Renal pelvis (tissue), 4 donors: Measurements from ENCODE around the gene GSE1. TPM values are rescaled to one million over a fixed set of nuclear protein-coding genes. Genes with fewer than 3 reads are reported as not detected.

Source experiments
- DNase-seq: peaks from one replicate; pipeline ENCODE4 v3.0.0-alpha.2; 2013
- polyA plus RNA-seq, 3 donors: library from polyadenylated mRNA; unstranded; fragments of 120-200 nt; gene quantifications; one replicate each; pipeline ENCODE4 v1.2.1, GENCODE V29; 2013; ENCODE audit not compliant: insufficient read length in 3 of 3

Gene GSE1
- polyA plus RNA-seq, 3 donors: 66.7 to 81.1 (median 76.1) TPM

- no peak for DNase-seq
These were observed 18.1 kb downstream of the GSE1 start for GRCh38 chr16:85631230-85631629.

DNA sequence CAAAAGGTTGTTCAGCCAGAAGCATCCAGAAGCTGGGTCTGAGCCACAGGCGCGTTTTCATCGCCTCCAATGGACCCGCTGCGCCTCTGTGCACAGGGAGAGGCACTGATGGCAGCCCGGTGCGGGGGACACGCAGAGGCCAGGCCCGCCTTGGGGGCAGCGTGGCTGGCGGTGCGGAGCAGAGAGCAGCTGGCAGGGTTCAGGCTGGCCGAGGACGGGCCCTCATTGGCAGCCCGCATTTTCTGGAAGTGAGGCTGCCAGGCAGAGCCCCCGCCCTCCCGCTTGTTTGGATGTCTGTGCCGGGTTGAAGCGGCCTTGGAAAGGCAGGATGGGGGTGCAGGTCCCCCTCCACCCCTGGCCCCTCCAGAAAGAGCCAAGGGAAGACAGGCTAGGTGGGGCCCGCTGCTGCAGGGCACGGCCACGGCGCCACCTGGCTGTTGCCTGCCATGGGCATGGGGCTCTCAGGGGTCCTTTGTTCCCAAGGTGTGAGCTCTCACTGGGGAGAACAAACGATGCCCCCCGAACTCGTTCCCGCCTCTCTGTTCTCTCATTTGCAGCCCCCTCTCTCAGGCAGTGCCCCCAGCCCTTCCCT is 18.8 kb downstream of the GSE1 start:
- DNase-seq: no peak

DNA sequence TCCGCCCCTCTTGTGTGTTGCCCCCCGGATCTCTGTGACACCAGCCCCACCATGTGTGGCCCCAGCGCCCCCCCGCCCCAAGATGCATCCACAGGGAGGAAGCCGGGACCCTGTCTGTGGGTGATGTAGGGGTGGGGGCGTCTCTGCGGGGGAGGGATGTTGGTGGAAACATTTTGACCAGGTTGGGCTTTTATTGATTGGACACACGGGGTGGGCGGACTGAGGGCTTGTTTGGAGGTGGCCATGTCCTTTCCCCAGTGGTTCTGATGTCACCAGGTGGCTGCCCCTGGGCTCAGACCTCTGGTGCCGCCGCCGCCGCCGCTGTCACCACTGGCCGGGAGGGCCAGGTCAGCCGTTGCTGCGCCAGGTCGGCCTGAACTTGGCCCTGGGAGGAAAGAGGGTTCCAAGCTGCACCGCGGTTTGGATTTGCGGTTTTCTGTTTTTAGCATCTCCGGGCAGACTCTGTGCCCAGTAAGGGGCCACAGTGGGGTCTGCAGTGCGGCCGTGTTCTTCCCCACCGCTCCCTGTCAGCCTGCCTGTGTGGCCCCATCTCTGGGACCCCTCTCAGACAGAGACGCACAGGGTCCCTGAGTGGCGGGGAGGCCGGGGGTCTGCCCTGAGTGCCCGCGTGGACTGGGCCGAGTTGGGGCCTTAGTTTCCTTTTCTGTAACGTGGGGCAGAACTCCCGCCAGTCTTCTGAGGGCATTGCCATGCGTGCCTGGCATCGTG is 19.8 kb downstream of the GSE1 start:
- DNase-seq: no peak

- DNase-seq: no peak
These were observed 20.3 kb downstream of the GSE1 start for GRCh38 chr16:85633438-85633743.

GRCh38 chr16:85633888-85634287 is 20.8 kb downstream of the GSE1 start:
- DNase-seq: no peak

DNA sequence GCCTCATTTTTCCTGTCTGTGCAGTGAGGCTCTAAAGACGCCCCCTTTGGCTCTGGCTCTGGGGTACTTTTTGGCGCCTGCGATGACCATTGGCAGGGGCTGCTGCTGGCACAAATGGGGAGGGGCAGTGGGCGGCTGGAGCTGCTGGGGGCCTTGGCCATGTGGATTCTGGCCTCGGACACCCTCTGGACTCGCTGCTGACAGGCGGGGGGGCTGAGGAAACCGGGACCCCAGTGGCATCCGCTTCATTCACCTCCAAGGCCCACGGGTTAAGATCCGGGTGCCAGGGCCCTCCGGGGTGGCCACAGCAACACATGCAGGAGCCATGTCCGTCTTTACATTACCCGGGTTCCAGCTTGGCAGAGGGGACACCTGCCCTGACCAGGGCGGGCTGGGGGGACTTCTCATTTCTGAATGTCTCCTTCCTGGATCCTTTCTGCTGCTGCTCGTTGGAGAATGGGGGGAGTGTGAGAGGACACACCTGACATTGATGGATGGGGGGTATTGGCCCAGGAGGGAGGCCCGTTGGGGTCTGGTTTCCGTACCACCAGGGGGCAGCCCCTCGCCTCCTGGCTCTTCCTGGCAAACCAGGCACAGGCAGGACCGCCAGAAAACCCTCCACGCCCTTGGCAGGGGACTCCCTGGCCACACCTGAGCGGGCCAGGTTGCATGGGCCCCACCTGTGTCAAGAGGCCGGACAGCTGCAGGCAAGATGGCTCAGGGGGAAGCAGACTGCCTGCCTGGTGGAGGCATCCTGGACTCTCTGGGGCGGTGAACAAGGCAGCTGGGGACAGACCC is 21.8 kb downstream of the GSE1 start:
- DNase-seq: no peak

DNA sequence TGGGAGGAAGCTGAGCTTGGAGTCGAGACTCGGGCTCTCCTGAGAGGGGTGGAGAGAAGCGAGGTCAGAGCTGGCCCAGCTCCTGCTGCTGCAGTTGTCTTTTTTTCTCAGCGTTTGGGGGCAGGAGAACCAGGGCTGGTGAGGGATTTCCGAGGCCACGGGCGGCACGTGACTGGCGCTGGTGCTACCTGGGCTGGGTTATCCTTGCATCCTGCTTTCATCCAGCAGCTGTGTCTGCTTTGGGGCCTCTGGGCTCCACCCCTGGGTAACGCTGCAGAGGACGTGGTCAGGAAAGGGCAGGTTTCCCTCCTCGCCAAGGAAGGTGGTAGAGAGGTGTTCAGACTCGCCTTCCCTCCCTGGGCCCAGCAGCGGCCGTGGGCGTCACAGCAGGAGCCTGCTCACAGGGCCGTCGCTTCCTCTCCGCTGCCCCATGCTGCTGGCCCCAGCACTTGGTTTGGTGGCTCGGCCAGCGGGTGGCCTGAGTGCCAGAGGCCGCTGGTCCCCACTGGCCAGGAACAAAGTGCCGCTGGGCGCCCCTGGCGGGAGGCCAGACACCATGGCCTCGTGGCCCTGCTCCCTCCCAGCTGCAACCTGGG is 22.5 kb downstream of the GSE1 start:
- DNase-seq: no peak

- no peak for DNase-seq
These were observed 23.2 kb downstream of the GSE1 start for GRCh38 chr16:85636234-85636812.

- no peak for DNase-seq
These were observed 24.1 kb downstream of the GSE1 start for GRCh38 chr16:85637061-85637807.

- DNase-seq: no peak
These were observed 24.9 kb downstream of the GSE1 start for GRCh38 chr16:85637808-85638647.

DNA sequence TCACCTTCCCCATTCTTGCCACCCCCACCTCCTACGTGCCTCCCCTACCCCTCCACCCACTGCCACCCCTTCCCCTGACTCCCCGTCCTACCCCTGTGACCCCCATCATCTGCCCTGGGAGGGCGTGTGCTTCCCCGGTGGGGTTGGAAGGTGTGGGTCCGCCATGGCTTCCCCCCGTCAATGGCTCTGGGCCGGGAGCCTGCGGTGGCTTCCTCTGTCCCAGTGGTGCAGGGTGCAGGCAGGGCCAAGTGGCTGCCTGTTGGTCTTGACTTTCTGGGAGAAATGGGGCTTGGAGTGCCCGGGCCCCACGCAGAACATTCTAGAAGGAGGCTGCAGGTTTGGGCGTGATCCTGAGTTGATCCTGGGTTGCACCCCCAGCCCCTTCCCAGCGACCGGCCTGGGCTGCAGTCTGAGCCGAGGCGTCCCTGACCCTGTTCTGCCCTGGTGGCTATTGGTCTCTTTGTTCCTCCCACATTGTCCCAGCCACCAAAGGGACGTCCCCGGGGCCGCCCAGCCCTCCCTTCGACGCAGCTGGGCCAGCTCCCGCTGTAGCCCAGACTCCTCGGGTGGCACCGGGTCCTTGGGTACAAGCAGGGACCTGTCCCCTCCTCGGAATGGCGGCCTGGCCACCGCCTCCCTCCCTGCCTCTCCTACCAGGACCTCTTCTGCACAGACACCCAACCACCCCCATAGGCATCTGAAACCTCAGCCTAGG is 25.7 kb downstream of the GSE1 start:
- DNase-seq: no peak

- no peak for DNase-seq
These were observed 26.6 kb downstream of the GSE1 start for GRCh38 chr16:85639529-85640253.

DNA sequence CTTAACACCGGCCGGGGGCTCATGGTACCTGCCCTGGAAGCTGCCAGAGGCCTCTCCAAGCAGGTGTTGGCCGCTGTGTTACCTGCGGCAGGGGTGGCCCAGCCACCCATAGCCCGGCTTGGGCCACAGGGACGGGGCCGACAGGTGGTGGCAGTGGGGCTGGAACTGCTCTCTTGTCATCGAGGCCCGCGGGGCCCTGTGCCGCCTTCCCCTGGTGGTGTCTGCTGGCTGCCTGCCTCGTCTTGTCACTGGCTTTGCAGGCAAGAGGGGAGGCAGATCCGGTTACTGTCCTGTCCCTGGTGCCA is 27.1 kb downstream of the GSE1 start:
- DNase-seq: no peak

GRCh38 chr16:85640585-85640984 is 27.5 kb downstream of the GSE1 start:
- no peak for DNase-seq

DNA sequence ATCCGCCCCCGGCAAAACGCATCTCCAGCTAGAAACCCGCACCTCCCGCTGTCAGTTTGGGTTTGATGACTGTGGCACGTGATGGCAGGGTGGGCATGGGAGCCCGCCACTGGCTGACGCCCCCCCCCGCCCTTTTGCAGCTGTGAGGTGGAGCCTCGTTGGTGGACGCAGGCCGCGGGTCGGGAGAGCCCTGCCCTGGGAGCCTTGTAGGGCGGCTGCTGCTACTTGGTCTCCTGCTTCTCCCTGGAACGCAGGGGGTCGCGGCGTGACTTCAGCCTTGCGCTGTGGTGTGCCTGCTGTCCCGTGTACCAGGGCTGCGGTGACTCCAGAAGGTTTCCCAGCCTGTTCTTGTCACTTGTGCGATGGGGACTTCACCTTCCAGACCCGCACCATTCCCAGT is 28.2 kb downstream of the GSE1 start:
- DNase-seq: no peak

- no peak for DNase-seq
These were observed 28.7 kb downstream of the GSE1 start for GRCh38 chr16:85641776-85642176.

DNA sequence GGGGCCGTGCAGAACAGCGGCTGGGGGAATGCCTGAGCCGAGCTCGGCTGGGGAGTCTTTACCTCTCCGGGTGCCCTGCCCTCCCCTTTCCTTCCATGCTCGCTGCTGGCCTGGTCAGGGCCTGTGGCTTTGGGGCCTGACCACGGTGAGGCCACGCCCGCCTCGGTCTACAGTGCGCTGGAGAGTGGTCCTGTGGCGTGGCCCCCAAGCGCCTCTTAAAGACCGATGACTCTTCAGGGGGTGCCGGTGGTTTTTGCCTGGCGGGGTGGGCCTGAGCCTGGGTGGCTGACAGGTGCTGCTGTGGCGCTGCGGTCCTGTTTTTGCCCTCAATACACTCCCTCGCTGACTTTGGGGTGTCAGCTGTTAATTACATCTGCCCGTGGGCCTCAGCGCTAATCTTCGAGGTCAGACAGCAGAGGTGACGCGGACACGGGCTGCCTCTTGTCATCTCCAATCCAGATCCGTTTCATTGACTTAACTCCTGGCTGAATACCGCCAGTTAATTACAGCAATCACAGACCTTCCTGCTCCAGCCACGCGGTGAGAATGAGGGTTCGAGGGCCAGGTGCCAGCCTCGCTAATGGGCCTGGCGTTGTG is 29.7 kb downstream of the GSE1 start:
- DNase-seq: no peak

GRCh38 chr16:85643631-85644030 is 30.5 kb downstream of the GSE1 start:
- DNase-seq: no peak

GRCh38 chr16:85644093-85644712 is 31.1 kb downstream of the GSE1 start:
- DNase-seq: no peak
